CD4-positive, alpha-beta T cell treated with Interleukin-2 at 100 ng/mL for 4 hours (primary cell): ENCODE data around the gene GNAO1.
"Not testable (repeated sequence)": the region's sequence is repeated elsewhere in the genome, so short reads cannot be mapped to it uniquely, and the experiment has no call there.

ENCODE experiments used
- DNase-seq: peaks from one replicate; pipeline ENCODE4 v3.0.0-alpha.2; 2020; ENCODE audit warnings: low spot score

GNAO1 gene

DNA sequence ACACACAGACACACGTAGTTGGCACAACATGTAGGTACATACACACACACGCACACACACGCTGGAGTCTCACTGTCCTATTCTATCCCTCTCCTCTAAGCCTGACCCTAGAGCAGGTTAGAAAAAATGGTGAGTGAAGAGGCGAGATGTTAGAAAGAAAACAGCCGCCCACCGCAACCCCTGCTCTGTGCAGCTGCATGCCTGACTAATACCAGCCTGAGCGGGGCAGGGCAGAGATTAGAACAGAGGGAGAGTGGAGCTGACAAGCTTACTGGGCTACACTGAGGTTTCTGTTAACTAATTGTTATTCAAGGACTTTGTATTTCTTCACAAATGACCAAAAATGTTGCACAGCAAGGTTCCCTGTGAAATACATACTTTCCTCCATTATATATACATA, 174.3 kb downstream of the GNAO1 start:
- DNase-seq = no peak

DNA sequence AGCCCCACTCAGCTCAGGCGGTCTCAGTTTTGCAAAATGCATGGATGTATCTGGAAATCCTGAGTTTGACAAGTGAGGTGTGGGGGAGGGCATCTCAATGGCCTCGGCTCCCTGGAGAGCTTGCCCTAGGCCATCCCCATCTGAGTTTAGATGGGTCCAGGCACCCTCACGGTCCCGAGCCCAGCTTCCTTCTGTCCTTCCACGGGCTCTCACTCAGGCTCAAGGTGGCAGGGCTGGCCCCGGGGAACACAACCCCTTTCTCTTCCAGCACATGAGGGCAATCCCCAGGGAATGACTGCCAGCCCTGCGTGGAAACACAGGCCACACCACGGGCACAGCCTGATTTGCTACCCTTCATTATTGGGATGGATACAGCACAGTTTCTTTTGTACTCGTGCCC, 175.7 kb downstream of the GNAO1 start:
- DNase-seq = no peak

DNA sequence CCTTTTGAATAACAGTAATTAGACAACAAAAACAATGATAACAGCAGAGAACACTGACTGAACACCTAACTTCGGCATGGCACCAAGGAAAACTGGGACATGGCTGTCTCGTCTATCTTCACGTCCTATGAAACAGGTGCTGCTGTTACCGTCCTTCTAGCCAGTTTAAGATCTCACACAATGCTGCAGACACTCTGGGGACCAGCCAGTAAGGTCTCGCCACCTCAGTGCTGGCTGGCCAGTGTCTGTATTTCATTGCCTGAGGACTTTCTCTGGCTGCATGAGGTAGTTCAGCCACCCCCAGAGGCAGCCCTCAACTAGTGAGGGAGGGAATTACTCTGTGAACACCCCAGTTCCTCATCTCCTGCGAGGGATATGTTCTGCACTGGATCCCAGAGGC, 176.5 kb downstream of the GNAO1 start:
- no peak for DNase-seq

DNA sequence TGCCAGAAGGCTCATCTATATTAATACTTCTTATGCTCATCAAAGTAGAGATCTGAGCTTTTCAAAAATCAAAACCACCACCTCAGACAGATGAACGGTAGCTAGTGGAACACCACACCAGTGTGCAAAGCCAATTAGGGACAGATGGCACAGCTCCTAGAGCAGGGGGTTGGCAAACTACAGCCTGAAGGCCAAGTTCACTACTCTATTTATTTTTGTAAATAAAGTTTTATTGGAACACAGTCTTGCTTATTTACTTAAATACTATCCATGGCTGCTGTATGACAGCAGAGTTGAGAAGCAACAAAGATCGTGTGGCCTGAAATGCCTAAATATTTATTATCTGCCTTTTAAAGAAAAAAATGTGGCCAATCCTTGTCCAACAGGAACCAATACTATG, 177.3 kb downstream of the GNAO1 start:
- no peak for DNase-seq

DNA sequence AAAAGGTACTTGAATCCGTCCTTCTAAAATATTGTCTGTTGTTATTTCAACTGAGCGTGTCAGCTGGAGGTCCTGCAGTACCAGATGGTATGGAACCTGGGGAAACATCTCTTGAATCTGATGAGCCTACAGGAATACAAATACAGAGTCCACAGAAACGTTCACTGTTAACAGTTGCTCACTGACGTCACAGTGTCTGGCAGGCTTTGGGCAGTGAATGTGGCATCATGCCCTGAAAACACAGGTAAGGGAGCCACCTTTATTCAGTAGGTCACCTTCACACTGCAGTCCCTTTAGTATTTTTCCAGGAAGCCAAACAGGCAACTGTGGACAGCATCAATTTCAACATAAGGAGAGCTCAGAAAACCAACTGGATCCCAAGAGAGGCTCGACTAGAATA, 177.9 kb downstream of the GNAO1 start:
- DNase-seq = no peak

DNA sequence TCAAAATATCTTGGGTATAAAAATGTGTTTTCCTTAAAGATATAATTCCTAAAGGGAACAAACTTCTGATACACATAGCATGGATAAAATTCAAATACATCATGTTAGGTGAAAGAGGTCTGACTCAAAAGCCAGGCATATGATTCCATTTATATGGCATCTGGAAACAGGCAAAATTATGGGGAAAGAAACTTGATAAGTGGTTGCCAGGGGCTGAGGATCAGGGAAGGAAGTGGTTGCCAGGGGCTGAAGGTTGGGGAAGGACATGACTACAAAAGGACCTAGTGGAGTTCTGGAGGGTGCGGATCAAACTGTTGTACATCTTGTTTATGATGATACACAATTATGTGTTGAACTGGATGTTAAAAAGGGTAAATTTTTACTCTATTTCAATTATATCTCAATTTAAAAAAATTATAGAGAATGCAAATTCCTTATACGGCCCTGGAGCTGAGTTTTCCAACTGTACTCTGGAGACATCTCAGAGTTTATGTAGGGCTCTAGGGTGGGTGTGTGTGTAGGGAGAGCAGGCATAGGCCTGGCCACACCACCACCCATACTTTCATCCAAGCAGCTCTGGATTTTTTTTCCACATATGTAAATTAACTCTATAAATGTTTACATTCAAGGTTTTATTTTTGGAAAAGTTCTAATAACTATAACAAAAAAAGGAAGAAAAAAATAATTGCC, 179.0 kb downstream of the GNAO1 start:
- no peak for DNase-seq

DNA sequence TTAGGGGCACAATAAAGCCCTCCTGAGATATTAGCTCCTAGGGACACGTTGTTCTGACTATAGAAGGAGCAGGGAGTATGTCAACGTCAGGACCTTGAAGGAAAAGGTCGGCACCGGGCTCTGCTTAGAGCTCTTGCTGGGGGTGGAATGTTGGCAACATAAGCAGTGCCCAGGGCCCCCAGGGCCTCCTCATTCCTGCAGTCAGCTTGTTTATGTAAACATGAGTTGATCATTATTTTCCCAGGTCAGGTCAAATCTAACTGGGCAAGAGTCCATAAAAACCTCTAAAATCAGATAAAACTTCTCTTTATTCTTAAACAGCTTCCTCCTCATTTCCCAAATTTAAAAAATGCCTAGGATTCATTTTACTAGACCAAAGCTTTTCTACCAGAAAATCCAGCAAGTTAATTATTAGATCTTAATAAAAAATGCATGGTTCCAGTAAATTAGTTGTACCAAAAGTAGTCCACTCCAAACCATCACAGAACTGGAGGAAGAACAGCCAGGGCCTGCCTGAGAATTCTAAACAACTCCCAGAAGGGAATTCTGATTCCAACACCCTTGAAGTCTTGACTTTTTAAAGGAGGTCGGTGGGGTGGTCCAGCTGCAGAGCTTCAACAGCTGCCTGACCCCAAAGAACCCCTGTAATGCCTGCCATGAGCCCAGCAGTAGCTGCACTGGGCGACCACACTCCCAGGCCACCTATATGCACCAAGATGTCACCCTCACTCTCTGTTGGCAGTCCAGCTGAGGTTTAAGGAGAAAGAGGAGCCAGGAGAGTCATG, 179.8 kb downstream of the GNAO1 start:
- no peak for DNase-seq

DNA sequence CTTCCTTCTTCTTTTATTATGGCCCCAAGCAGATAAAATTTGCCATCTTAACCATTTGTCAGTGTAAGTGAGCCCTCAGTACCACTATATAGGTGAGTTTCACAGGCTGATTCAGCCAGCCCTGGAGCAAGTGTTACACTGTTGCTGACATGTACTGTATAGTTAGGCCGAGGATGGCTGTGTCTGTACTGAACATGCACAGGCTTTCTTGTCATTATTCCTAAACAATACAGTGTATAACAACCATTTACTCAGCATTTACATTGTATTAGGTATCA, 180.3 kb downstream of the GNAO1 start:
- DNase-seq = no peak

DNA sequence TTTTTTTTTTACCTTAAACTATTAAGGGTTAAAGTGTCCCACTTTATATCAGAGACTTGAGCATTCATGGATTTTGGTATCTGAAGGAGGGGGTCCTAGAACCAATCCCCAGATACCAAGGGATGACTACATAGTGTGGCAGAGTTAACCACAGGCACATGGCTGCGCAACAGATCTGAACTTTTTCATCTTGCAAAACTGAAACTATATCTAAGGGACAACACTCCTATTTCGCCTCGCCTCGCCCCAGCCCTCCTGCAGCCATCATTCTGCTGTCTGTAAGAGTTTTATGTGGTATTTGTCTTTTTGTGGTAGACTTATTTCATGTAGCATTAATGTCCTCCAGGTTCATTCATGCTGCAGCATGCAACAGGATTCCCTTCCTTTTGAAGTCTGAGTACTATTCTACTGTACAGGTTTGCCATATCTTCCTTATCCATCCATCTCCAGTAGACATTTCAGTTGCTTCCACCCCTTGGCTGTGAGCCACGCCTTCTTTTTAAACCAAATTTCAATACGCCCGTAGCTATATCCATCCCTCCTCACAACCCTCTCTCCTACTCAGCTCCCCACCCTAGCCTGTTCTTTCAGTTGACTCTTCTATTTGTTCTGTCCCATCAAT, 180.8 kb downstream of the GNAO1 start:
- peak; percentile 2 for DNase-seq

DNA sequence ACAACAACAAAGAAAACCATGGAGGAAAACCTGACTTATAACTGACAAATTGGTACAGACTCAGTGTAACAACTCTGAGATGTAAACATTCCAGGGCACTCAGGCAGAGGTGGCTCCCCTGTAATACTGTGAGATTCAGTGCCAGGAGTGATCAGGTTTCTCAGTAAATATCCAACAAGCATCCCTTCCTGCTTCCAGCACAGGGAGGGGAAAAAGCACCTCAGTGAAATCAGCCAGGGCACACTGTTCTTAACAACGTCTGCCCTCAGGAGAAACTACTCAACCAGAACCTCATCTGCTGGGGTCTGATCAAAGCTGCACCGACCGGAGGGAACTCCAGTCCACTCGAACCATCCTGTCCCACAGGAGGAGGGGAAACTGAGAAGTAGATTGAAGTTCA, 181.7 kb downstream of the GNAO1 start:
- DNase-seq = no peak

DNA sequence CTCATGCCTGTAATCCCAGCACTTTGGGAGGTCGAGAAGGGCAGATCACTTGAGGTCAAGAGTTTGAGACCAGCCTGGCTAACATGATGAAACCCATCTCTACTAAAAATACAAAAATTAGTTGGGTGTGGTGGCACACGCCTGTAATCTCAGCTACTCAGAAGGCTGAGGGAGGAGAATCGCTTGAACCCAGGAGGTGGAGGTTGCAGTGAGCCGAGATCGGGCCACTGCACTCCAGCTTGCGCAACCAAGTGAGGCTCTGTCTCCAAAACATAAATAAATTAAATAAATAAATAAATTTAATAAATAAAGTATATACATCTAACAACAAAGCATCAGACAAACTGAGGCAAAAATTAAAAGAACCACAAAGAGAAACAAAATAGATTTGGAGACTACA, 184.5 kb downstream of the GNAO1 start:
- not testable (repeated sequence) for DNase-seq

DNA sequence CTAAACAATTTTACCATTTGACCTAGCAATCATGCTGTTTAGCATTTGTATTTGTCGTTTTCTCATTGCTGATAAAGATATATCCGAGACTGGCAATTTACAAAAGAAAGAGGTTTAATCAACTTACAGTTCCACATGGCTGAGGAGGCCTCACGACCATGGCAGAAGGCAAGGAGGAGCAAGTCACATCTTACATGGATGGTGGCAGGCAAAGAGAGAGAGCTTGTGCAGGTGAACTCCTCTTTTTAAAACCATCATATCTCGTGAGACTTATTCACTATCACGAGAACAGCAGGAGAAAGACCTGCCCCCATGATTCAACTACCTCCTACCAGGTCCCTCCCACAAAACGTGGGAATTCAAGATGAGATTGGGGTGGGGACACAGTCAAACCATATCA, 187.8 kb downstream of the GNAO1 start:
- not testable (repeated sequence) for DNase-seq

DNA sequence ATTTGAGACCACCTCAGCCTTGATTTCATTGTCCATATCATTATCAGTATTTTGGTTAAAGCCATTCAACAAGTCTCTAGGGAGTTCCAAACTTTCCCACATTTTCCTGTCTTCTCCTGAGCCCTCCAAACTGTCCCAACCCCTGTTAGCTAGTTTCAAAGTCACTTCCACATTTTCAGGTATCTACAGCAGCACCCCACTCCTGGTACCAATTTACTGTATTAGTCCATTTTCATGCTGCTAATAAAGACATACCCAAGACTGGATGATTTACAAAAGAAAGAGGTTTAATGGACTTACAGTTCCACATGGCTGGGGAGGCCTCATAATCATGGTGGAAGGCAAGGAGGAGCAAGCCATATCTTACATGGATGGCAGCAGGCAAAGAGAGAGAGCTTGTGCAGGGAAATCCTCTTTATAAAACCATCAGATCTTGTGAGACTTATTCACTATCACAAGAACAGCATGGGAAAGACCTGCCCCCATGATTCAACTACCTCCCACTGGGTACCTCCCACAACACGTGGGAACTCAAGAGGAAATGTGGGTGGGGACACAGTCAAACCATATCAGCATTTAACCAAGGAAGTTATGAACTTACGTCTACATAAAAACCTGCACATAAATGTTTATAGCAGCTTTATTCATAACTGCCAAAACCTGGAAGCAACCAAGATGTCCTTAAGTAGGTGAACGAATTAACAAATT, 189.6 kb downstream of the GNAO1 start:
- not testable (repeated sequence) for DNase-seq

DNA sequence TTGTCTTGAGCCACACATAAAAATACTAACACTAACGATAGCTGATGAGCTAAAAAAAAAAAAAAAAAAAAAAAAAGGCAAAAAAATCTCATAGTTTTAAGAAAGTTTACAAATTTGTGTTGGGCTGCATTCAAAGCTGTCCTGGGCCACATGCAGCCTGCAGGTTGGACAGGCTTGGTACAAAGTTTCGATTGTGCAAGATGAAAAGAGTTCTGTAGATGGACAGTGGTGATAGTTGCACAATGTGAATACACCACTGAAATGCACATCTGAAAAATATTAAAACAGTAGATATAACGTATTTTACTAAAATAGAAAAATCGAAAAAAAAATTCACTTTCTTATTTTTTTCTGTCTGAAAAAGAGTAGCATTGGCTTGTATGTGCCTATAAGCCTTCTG, 191.2 kb downstream of the GNAO1 start:
- DNase-seq = no peak

DNA sequence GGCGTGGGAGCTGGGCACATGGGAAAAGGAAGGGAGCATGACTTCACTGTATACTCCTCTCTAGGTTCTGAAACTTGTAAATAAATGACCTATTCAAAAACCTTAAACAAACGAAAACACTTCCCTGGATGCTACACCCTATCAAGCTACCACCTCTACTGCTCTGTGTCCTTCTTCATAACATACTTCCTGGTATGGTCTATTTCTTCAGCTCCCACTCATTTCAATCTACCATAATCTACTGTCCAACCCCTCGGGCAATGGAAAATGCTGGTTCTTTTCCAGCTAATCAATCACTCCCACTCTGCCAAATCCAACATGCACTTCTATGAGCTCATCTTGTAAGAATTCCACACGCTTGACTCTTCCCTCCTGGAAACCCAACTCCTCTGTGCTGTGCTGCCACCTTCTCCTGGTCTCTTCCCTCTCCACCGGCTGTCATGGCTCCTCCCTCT, 191.6 kb downstream of the GNAO1 start:
- no peak for DNase-seq

DNA sequence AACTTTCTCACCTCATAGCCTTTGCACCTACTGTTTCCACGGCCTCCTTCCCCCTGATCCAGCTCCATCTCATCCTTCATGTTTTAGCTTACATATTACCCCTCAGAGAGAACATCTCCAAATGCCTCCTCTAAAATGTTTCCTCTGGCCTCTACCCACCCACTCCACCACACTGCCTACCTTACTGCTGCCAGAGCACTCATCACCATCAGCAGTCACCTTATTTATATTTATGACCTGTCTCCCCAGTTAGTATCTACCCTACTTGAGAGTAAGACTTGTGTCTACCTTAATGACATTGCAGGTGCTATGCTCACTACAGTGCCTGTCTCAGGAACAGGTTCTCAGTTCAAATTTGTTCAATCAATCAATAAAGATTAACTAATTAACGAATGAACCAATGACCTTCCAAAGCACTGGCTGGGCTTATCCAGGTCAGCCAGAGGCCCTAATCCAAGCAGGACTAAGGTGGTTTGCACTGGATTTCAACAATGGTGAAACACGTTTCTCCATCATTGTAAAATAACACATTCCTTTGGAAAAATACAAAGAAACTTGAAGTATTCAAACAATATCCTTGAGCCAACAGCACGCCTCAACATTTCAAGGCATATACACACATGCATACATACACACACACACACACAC, 192.9 kb downstream of the GNAO1 start:
- DNase-seq = no peak

DNA sequence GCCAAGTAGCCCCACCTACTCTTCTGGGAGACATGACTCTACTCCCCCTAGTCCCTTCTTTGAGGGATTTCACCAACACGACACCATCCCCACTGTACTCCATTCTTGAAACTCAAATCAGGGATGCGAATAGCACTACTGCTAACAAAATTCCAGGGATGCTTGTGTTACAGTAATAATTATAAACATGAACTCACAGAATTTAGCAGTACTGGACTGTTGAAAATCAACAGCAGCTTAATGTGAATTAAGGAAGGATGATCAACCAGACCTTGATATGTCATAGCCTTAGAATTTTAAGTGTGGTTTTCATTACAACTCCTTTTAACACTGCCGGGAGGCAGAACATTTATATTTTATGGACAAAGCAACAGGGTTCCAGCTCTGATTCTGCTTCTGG, 196.1 kb downstream of the GNAO1 start:
- DNase-seq = no peak

DNA sequence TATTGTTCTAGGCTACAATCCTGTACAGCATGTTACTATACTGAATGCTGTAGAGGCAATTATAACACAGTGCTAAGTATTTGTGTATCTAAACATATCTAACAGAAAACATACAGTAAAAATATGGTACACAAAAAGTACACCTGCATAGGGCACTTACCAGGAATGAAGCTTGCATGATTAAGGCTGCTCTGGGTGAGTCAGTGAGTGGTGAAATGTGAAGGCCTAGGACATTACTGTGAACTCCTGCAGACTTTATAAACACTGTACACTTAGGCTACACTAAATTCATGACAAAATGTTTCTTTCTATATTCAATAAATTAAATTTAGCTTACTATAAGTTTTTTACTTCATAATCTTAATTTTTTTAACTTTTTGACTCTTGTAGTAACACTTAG, 196.9 kb downstream of the GNAO1 start:
- no peak for DNase-seq

DNA sequence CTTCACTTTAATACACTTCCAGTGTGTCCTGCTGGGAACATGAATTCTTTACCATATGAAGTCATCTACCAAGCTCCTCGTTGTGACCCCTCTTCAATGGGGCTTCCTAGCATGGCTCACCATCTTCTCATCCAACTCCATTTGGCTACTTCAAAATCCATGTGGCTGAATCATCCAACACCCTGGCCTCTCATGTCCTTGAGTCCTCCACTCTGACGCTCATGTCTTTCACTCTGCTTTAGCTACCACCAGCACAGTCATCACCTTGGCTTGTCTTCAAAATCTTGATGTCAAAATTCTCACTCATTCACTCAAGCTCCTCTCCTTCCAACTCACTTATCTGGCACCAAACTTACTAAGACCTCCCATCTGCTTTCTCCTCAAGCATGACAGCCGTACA, 198.3 kb downstream of the GNAO1 start:
- DNase-seq = no peak

DNA sequence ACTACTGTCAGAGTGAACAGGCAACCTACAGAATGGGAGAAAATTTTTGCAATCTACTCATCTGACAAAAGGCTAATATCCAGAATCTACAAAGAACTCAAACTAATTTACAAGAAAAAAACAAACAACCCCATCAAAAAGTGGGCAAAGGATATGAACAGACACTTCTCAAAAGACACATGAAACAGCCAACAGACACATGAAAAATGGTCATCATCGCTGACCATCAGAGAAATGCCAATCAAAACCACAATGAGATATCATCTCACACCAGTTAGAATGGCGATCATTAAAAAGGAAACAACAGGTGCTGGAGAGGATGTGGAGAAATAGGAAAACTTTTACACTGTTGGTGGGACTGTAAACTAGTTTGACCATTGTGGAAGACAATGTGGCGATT, 205.4 kb downstream of the GNAO1 start:
- DNase-seq = not testable (repeated sequence)

DNA sequence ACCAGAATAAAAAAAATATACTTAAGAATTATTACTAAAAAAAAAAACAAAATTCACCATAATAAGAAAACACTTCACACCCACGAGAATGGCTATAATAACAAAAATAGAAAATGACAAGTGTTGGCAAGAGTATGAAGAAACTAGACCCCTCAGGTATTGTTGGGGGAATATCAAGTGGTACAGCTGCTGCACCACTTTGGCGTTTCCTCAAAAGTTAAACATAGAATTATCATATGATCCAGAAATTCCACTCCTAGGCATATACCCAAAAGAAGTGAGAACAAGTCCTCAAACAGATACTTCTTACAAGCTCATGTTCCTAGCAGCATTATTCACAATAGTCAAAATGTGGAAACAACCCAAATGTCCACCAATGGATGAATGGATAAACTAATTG, 207.8 kb downstream of the GNAO1 start:
- DNase-seq = no peak

DNA sequence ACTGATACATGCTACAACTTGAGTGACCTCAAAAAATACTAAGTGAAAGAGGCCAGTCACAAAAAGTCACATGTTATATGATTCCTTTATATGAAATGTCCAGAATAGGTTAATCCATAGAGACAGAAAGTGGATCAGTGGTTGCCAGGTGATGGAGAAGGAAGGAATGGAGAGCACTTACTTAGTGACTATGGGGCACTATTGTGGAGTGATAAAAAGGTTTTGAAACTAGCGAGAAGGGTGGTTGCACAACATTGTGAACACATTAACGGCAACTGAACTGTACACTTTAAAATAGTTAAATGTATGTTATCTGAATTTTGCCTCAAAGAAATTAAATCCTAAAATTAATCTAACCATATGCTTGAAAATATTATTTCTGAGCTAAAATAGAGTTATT, 208.2 kb downstream of the GNAO1 start:
- DNase-seq = no peak
